Neural cell (in vitro differentiated cells): Measurements from ENCODE around the gene SFXN2. TPM values are rescaled to one million over a fixed set of nuclear protein-coding genes. Genes with fewer than 3 reads are reported as not detected.

Experiments used
- H2AFZ ChIP-seq: fragments of 200-600, 300-800 bp; sonication (generic), shearing (Covaris generic); 2 replicates; pipeline ENCODE4 v1.6.0; 2014; ENCODE audit warnings: low read depth, mild to moderate bottlenecking, antibody characterized with exemption, low read length, moderate library complexity
- H3F3A ChIP-seq: fragments of 200-600 bp; shearing (Covaris generic); 2 replicates; pipeline ENCODE4 v1.6.1; 2016; ENCODE audit warnings: mild to moderate bottlenecking, moderate library complexity, mixed read lengths, antibody characterized with exemption, low read length; ENCODE audit not compliant: insufficient read depth, poor library complexity, severe bottlenecking
- H3K27ac ChIP-seq: fragments of 200-600, 300-800 bp; sonication (generic), shearing (Covaris generic); 2 replicates; pipeline ENCODE4 v1.5.1; 2014; ENCODE audit warnings: mild to moderate bottlenecking, low read length, moderate library complexity
- H3K27me3 ChIP-seq: fragments of 300-800, 200-600 bp; sonication (generic), shearing (Covaris generic); 2 replicates; pipeline ENCODE4 v1.6.0; 2014; ENCODE audit warnings: mild to moderate bottlenecking, low read depth, low read length, moderate library complexity; ENCODE audit not compliant: insufficient read depth
- H3K36me3 ChIP-seq: fragments of 300-800, 200-600 bp; sonication (generic), shearing (Covaris generic); 2 replicates; pipeline ENCODE4 v1.5.1; 2014; ENCODE audit warnings: mild to moderate bottlenecking, antibody characterized with exemption, low read length, moderate library complexity; ENCODE audit not compliant: insufficient read depth
- H3K4me2 ChIP-seq: fragments of 300-800, 200-600 bp; sonication (generic), shearing (Covaris generic); 2 replicates; pipeline ENCODE4 v1.6.0; 2014; ENCODE audit warnings: mild to moderate bottlenecking, low read length
- H3K4me3 ChIP-seq: fragments of 300-800, 200-600 bp; sonication (generic), shearing (Covaris generic); 2 replicates; pipeline ENCODE4 v1.5.1; 2014; ENCODE audit warnings: mild to moderate bottlenecking, low read length, moderate library complexity
- H3K79me2 ChIP-seq: fragments of 200-600 bp; shearing (Covaris generic); replicated peaks from 2 replicates; pipeline ENCODE4 v1.6.0; 2014; ENCODE audit warnings: mild to moderate bottlenecking, low read length, moderate library complexity; ENCODE audit not compliant: insufficient read depth
- H3K9ac ChIP-seq: fragments of 300-800, 200-600 bp; sonication (generic), shearing (Covaris generic); 2 replicates; pipeline ENCODE4 v1.6.1; 2016; ENCODE audit warnings: mild to moderate bottlenecking, low read length, mixed read lengths
- H3K9me2 ChIP-seq: fragments of 200-600 bp; shearing (Covaris generic); 2 replicates; pipeline ENCODE4 v1.6.1; 2016; ENCODE audit warnings: mild to moderate bottlenecking, low read length, mixed read lengths; ENCODE audit not compliant: insufficient read depth
- H3K9me3 ChIP-seq: fragments of 200-600, 300-800 bp; sonication (generic), shearing (Covaris generic); 2 replicates; pipeline ENCODE4 v1.6.1; 2016; ENCODE audit warnings: mild to moderate bottlenecking, mixed run types, low read length, moderate library complexity, mixed read lengths
- H4K20me1 ChIP-seq: fragments of 200-600 bp; shearing (Covaris generic); 2 replicates; pipeline ENCODE4 v1.6.1; 2016; ENCODE audit warnings: mild to moderate bottlenecking, mixed run types; ENCODE audit not compliant: insufficient read depth
- EP300 ChIP-seq: fragments of 450-650 bp; conservative IDR thresholded peaks from 2 replicates; pipeline ENCODE4 v1.6.1; 2014; ENCODE audit warnings: antibody characterized with exemption, mild to moderate bottlenecking, moderate library complexity; ENCODE audit not compliant: poor library complexity, severe bottlenecking
- EZH2 ChIP-seq: fragments of 200-600, 300-800 bp; shearing (Covaris generic), sonication (generic); IDR thresholded peaks from 2 replicates; pipeline ENCODE4 v1.6.1; 2014; ENCODE audit warnings: antibody characterized with exemption, low read length, borderline replicate concordance, mild to moderate bottlenecking; ENCODE audit not compliant: insufficient read depth, poor library complexity, severe bottlenecking
- MXI1 ChIP-seq: fragments of 450-650 bp; conservative IDR thresholded peaks from 2 replicates; pipeline ENCODE4 v1.6.1; 2014; ENCODE audit warnings: antibody characterized with exemption, mild to moderate bottlenecking; ENCODE audit not compliant: poor library complexity, severe bottlenecking
- POLR2AphosphoS5 ChIP-seq: IDR thresholded peaks from 2 replicates; pipeline ENCODE4 v1.6.1; 2012
- RAD21 ChIP-seq: fragments of 450-650 bp; conservative IDR thresholded peaks from 2 replicates; pipeline ENCODE4 v1.6.1; 2014; ENCODE audit warnings: antibody characterized with exemption, mild to moderate bottlenecking, moderate library complexity
- SMC3 ChIP-seq: fragments of 450-650 bp; conservative IDR thresholded peaks from 2 replicates; pipeline ENCODE4 v1.6.1; 2014; ENCODE audit warnings: antibody characterized with exemption, mild to moderate bottlenecking, moderate library complexity; ENCODE audit not compliant: poor library complexity
- TAF1 ChIP-seq: IDR thresholded peaks from 2 replicates; pipeline ENCODE4 v1.6.1; 2012; ENCODE audit warnings: low read depth
- polyA plus RNA-seq: library from polyadenylated mRNA; depleted of rRNA; stranded (reverse); fragments of >200 nt; gene quantifications from 2 replicates; pipeline ENCODE4 v1.2.3, GENCODE V29; 2014
- TF ChIP-seq, protein P1 (sequence below): fragments of 450-650 bp; IDR thresholded peaks from 2 replicates; pipeline ENCODE4 v1.5.1; 2014; ENCODE audit warnings: antibody characterized with exemption, mild to moderate bottlenecking, moderate library complexity; ENCODE audit not compliant: poor library complexity, severe bottlenecking
- TF ChIP-seq, protein P2 (sequence below): IDR thresholded peaks from 2 replicates; pipeline ENCODE4 v1.6.1; 2012; ENCODE audit warnings: borderline replicate concordance

SFXN2 gene
- polyA plus RNA-seq, 1 donor from 2014 or later, result 16.0 TPM

GRCh38 chr10:102781090-102781920 is 66.9 kb downstream of the SFXN2 start:
- no peaks in the 10 kb centered on the region for H3K36me3 ChIP-seq
- no peak overlapping the region for H2AFZ ChIP-seq
- H3K4me3 ChIP-seq, result no peak overlapping the region
- H3K4me2 ChIP-seq, result no peak overlapping the region
- H3K9ac ChIP-seq, result no peak overlapping the region
- no peaks in the 10 kb centered on the region for H3K27me3 ChIP-seq
- H3K9me2 ChIP-seq, result no peaks in the 10 kb centered on the region
- H3K79me2 ChIP-seq, result peaks cover 1% of the 10 kb centered on the region
- no peaks in the 10 kb centered on the region for H4K20me1 ChIP-seq
- TF ChIP-seq, protein P1, sequence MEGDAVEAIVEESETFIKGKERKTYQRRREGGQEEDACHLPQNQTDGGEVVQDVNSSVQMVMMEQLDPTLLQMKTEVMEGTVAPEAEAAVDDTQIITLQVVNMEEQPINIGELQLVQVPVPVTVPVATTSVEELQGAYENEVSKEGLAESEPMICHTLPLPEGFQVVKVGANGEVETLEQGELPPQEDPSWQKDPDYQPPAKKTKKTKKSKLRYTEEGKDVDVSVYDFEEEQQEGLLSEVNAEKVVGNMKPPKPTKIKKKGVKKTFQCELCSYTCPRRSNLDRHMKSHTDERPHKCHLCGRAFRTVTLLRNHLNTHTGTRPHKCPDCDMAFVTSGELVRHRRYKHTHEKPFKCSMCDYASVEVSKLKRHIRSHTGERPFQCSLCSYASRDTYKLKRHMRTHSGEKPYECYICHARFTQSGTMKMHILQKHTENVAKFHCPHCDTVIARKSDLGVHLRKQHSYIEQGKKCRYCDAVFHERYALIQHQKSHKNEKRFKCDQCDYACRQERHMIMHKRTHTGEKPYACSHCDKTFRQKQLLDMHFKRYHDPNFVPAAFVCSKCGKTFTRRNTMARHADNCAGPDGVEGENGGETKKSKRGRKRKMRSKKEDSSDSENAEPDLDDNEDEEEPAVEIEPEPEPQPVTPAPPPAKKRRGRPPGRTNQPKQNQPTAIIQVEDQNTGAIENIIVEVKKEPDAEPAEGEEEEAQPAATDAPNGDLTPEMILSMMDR, result no peak
- TF ChIP-seq MXI1 (no peak), POLR2AphosphoS5 (no peak), EP300 (no peak), SMC3 (no peak), TAF1 (no peak), RAD21 (no peak), EZH2 (no peak)
- TF ChIP-seq, protein P2, sequence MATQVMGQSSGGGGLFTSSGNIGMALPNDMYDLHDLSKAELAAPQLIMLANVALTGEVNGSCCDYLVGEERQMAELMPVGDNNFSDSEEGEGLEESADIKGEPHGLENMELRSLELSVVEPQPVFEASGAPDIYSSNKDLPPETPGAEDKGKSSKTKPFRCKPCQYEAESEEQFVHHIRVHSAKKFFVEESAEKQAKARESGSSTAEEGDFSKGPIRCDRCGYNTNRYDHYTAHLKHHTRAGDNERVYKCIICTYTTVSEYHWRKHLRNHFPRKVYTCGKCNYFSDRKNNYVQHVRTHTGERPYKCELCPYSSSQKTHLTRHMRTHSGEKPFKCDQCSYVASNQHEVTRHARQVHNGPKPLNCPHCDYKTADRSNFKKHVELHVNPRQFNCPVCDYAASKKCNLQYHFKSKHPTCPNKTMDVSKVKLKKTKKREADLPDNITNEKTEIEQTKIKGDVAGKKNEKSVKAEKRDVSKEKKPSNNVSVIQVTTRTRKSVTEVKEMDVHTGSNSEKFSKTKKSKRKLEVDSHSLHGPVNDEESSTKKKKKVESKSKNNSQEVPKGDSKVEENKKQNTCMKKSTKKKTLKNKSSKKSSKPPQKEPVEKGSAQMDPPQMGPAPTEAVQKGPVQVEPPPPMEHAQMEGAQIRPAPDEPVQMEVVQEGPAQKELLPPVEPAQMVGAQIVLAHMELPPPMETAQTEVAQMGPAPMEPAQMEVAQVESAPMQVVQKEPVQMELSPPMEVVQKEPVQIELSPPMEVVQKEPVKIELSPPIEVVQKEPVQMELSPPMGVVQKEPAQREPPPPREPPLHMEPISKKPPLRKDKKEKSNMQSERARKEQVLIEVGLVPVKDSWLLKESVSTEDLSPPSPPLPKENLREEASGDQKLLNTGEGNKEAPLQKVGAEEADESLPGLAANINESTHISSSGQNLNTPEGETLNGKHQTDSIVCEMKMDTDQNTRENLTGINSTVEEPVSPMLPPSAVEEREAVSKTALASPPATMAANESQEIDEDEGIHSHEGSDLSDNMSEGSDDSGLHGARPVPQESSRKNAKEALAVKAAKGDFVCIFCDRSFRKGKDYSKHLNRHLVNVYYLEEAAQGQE, result no peak
- H3F3A ChIP-seq, result no peaks in the 10 kb centered on the region
- no peaks in the 10 kb centered on the region for H3K9me3 ChIP-seq
- no peak overlapping the region for H3K27ac ChIP-seq

DNA sequence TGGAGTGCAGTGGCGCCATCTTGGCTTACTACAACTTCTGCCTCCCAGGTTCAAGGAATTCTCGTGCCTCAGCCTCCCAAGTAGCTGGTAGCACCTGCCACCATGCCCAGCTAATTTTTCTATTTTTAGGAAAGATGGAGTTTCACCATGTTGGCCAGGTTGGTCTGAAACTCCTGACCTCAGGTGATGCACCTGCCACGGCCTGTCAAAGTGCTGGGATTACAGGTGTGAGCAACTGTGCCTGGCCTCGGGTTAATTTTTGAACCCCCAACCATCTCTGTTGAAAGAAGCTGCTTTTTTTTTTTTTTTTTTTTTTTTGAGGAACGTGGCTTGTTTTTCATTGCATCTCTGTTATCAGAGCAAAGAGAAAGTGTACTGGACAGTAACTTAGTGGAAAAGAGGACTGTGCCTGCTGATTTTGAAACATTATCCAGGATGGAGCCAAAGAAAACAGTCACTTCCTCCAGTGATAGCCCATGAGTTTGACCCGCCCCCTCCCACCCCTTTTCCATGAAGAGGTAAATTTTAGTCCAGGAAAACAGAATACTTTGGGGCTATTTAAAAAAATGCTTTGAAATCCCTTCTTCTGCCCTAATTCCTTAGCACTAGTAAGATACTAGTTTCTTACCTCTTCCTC is 67.6 kb downstream of the SFXN2 start:
- H3K27me3 ChIP-seq, result no peaks in the 10 kb centered on the region
- no peak overlapping the region for H3K4me3 ChIP-seq
- no peak overlapping the region for H2AFZ ChIP-seq
- H3K36me3 ChIP-seq, result no peaks in the 10 kb centered on the region
- no peaks in the 10 kb centered on the region for H3K9me3 ChIP-seq
- no peaks in the 10 kb centered on the region for H4K20me1 ChIP-seq
- no peaks in the 10 kb centered on the region for H3F3A ChIP-seq
- TF ChIP-seq POLR2AphosphoS5 (no peak), RAD21 (no peak)
- TF ChIP-seq, protein P1, result no peak
- TF ChIP-seq, protein P2, result no peak
- no peak overlapping the region for H3K27ac ChIP-seq
- H3K9me2 ChIP-seq, result no peaks in the 10 kb centered on the region
- H3K4me2 ChIP-seq, result no peak overlapping the region
- H3K9ac ChIP-seq, result no peak overlapping the region
- H3K79me2 ChIP-seq, result peaks cover 7% of the 10 kb centered on the region
